Liver (tissue), 3 donors: ENCODE results near the gene GLIS1.

Source experiments
- EGR1 ChIP-seq, 2 donors: IDR thresholded peaks; 2 replicates each; pipeline ENCODE4 v1.6.1; 2016 to 2018; ENCODE audit warnings: antibody characterized with exemption in 2 of 2, low read depth in 2 of 2
- HNF4G ChIP-seq: IDR thresholded peaks from 2 replicates; pipeline ENCODE4 v1.6.1; 2016; ENCODE audit warnings: antibody characterized with exemption
- JUND ChIP-seq, 2 donors: IDR thresholded peaks; 2 replicates each; pipeline ENCODE4 v1.6.1; 2016; ENCODE audit warnings: antibody characterized with exemption in 2 of 2
- REST ChIP-seq: IDR thresholded peaks from 2 replicates; pipeline ENCODE4 v1.6.1; 2016; ENCODE audit warnings: antibody characterized with exemption, mild to moderate bottlenecking
- RXRA ChIP-seq, 2 donors: IDR thresholded peaks; 2 replicates each; pipeline ENCODE4 v1.6.1; 2017 to 2018; ENCODE audit warnings: antibody characterized with exemption in 2 of 2, mild to moderate bottlenecking in 1 of 2
- TAF1 ChIP-seq: conservative IDR thresholded peaks from 2 replicates; pipeline ENCODE4 v1.6.1; 2016; ENCODE audit warnings: antibody characterized with exemption, mild to moderate bottlenecking
- YY1 ChIP-seq: IDR thresholded peaks from 2 replicates; pipeline ENCODE4 v1.6.1; 2016; ENCODE audit warnings: antibody characterized with exemption, mild to moderate bottlenecking
- TF ChIP-seq, protein P1 (sequence below): fragments of 150-350 bp; IDR thresholded peaks from 2 replicates; pipeline ENCODE4 v1.5.1; 2017; ENCODE audit warnings: improper control_type of control experiment, low read depth, low read length; ENCODE audit not compliant: missing input control
- donor health status: healthy.
- donor health status: healthy.

- TF ChIP-seq, protein P1, sequence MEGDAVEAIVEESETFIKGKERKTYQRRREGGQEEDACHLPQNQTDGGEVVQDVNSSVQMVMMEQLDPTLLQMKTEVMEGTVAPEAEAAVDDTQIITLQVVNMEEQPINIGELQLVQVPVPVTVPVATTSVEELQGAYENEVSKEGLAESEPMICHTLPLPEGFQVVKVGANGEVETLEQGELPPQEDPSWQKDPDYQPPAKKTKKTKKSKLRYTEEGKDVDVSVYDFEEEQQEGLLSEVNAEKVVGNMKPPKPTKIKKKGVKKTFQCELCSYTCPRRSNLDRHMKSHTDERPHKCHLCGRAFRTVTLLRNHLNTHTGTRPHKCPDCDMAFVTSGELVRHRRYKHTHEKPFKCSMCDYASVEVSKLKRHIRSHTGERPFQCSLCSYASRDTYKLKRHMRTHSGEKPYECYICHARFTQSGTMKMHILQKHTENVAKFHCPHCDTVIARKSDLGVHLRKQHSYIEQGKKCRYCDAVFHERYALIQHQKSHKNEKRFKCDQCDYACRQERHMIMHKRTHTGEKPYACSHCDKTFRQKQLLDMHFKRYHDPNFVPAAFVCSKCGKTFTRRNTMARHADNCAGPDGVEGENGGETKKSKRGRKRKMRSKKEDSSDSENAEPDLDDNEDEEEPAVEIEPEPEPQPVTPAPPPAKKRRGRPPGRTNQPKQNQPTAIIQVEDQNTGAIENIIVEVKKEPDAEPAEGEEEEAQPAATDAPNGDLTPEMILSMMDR, result no peak
- TF ChIP-seq REST, result no peak
- no peak for TF ChIP-seq TAF1
- no peak for TF ChIP-seq HNF4G
- TF ChIP-seq RXRA (IDR thresholded peaks at IDR 0.05), result no peak
- TF ChIP-seq EGR1 (IDR thresholded peaks at IDR 0.05; ENCODE audit: low read depth in 2 of 2), result no peak
- TF ChIP-seq YY1, result no peak
- no peak for TF ChIP-seq JUND (IDR thresholded peaks at IDR 0.05)
These were observed 75.2 kb downstream of the GLIS1 start for GRCh38 chr1:53663529-53664300.
